Sigmoid colon (tissue), 4 donors: Measurements from ENCODE around the gene TMEM170B.

Experiments used
- POLR2AphosphoS5 ChIP-seq, 4 donors: sonication (generic); formaldehyde crosslinking; IDR thresholded peaks; one replicate each; pipeline ENCODE4 v1.6.1; 2017; ENCODE audit warnings: antibody characterized with exemption in 4 of 4
- TF ChIP-seq, protein P1 (sequence below), 4 experiments: fragments of 450-650 bp in 3 of 4; fragments of 200-600 bp in 1 of 4; IDR thresholded peaks; one replicate each; pipeline ENCODE4 v1.5.1; 2016 to 2019; ENCODE audit warnings: antibody characterized with exemption in 4 of 4, mild to moderate bottlenecking in 3 of 4, moderate library complexity in 2 of 4

DNA sequence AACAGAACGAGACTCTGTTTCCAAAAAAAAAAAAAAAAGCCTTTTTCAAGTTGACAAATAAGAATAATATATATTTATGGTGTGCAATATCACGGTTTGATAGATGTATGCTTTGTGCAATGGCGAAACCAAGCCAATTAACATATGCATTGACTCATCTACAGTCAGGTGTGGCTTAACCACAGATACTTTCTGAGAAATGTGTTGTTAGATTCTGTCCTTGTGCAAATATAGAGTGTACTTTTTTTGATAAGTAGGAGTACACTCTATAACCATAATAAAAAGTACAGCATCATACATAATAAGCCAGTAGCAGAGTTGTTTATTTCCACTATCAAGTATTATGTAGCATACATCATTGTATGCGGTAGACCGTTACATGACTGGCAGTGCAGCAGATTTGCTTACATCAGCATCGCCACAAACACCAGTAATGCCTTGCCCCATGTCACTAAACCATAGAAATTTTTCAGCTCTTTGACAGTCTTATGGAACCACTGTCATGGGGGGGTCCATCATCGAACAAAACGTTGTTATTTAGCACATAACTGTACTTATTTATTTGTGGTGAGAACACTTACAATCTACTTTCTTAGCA lies 59.2 kb downstream of the TMEM170B start:
- TF ChIP-seq, protein P1, sequence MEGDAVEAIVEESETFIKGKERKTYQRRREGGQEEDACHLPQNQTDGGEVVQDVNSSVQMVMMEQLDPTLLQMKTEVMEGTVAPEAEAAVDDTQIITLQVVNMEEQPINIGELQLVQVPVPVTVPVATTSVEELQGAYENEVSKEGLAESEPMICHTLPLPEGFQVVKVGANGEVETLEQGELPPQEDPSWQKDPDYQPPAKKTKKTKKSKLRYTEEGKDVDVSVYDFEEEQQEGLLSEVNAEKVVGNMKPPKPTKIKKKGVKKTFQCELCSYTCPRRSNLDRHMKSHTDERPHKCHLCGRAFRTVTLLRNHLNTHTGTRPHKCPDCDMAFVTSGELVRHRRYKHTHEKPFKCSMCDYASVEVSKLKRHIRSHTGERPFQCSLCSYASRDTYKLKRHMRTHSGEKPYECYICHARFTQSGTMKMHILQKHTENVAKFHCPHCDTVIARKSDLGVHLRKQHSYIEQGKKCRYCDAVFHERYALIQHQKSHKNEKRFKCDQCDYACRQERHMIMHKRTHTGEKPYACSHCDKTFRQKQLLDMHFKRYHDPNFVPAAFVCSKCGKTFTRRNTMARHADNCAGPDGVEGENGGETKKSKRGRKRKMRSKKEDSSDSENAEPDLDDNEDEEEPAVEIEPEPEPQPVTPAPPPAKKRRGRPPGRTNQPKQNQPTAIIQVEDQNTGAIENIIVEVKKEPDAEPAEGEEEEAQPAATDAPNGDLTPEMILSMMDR (IDR thresholded peaks at IDR 0.05) = no peak
- TF ChIP-seq POLR2AphosphoS5 (IDR thresholded peaks at IDR 0.05) = no peak
